NCI-H345 (cell line): ENCODE measurements around the gene SHB.

ENCODE experiments used
- DNase-seq: peaks from one replicate; lab custom pipeline; 2025; lab: John Stamatoyannopoulos, UW

The SHB gene

GRCh38 chr9:38024036-38024681 is 44.9 kb downstream of the SHB start:
- peak; percentile 48 for DNase-seq

GRCh38 chr9:38023661-38024035 is 45.4 kb downstream of the SHB start:
- DNase-seq: no peak

GRCh38 chr9:38022995-38023394 is 46.0 kb downstream of the SHB start:
- DNase-seq: peak; percentile 49

GRCh38 chr9:38022203-38022895 is 46.7 kb downstream of the SHB start:
- no peak for DNase-seq

- DNase-seq: no peak
Measured at GRCh38 chr9:38020151-38021076, 48.6 kb downstream of the SHB start.

GRCh38 chr9:38019731-38020130 is 49.3 kb downstream of the SHB start:
- DNase-seq: no peak

GRCh38 chr9:38018958-38019602 is 49.9 kb downstream of the SHB start:
- DNase-seq: peak; percentile 63

- DNase-seq: no peak
Measured at GRCh38 chr9:38018241-38018957, 50.6 kb downstream of the SHB start.

- no peak for DNase-seq
Measured at GRCh38 chr9:38017885-38018186, 51.2 kb downstream of the SHB start.

GRCh38 chr9:38017149-38017884 is 51.7 kb downstream of the SHB start:
- no peak for DNase-seq

GRCh38 chr9:38016375-38017135 is 52.5 kb downstream of the SHB start:
- DNase-seq: no peak

- no peak for DNase-seq
Measured at GRCh38 chr9:38015906-38016305, 53.1 kb downstream of the SHB start.

GRCh38 chr9:38015266-38015665 is 53.8 kb downstream of the SHB start:
- no peak for DNase-seq

GRCh38 chr9:38012767-38013450 is 56.1 kb downstream of the SHB start:
- DNase-seq: no peak

GRCh38 chr9:38011991-38012390 is 57.0 kb downstream of the SHB start:
- no peak for DNase-seq

GRCh38 chr9:38010918-38011704 is 57.9 kb downstream of the SHB start:
- DNase-seq: no peak

- DNase-seq: no peak
Measured at GRCh38 chr9:38009990-38010389, 59.0 kb downstream of the SHB start.

- no peak for DNase-seq
Measured at GRCh38 chr9:38009035-38009501, 60.0 kb downstream of the SHB start.
